Transverse colon (tissue), 4 donors: Measurements from ENCODE around the gene NR4A3.

ENCODE experiments used
- EP300 ChIP-seq: sonication (generic); formaldehyde crosslinking; IDR thresholded peaks from one replicate; pipeline ENCODE4 v1.6.1; 2017; ENCODE audit warnings: antibody characterized with exemption, low read depth
- POLR2AphosphoS5 ChIP-seq, 3 donors: sonication (generic); formaldehyde crosslinking; IDR thresholded peaks; one replicate each; pipeline ENCODE4 v1.6.1; 2016; ENCODE audit warnings: antibody characterized with exemption in 3 of 3
- TF ChIP-seq, protein P1 (sequence below), 5 experiments: fragments of 200-600 bp in 3 of 5; fragments of 450-650 bp in 2 of 5; sonication (generic) in 3 of 5; IDR thresholded peaks; 1 replicate in 2 of 5; 2 replicates in 3 of 5; pipeline ENCODE4 v1.5.1; 2016 to 2017; ENCODE audit warnings: antibody characterized with exemption in 5 of 5, inconsistent platforms in 3 of 5, mild to moderate bottlenecking in 2 of 5, moderate library complexity in 1 of 5

DNA sequence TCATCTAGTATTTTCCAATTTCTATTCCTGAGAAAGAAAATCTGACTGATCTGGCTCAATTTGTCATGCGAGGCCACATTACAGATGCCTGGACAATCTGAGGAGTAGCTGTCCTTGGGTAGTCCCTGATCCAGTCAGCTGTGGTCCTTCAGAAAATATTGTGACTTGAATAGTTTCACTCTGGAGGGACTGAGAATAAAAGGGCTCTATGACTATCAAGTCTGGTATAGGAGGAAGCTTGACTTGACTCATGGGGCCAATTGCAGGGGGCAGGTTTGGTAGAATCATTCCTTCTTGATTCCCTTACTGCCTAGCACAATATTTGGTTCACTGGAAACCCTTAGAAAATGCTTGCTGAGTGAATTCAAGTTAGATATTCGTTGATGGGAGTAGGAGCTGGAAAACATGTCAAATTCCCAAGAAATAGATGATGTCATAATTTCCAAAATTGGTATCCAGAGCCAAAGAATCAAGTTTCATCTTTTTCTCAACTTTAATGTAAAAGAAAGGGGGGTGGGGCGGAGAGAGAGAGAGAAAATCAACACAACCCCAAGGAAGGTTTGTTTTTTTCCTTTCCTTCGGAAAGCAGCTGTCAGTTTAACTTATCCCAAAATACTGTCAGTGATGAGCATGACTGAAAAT lies 52.4 kb downstream of the NR4A3 start:
- TF ChIP-seq, protein P1, sequence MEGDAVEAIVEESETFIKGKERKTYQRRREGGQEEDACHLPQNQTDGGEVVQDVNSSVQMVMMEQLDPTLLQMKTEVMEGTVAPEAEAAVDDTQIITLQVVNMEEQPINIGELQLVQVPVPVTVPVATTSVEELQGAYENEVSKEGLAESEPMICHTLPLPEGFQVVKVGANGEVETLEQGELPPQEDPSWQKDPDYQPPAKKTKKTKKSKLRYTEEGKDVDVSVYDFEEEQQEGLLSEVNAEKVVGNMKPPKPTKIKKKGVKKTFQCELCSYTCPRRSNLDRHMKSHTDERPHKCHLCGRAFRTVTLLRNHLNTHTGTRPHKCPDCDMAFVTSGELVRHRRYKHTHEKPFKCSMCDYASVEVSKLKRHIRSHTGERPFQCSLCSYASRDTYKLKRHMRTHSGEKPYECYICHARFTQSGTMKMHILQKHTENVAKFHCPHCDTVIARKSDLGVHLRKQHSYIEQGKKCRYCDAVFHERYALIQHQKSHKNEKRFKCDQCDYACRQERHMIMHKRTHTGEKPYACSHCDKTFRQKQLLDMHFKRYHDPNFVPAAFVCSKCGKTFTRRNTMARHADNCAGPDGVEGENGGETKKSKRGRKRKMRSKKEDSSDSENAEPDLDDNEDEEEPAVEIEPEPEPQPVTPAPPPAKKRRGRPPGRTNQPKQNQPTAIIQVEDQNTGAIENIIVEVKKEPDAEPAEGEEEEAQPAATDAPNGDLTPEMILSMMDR (IDR thresholded peaks at IDR 0.05), result no peak
- TF ChIP-seq EP300 (no peak), POLR2AphosphoS5 (IDR thresholded peaks at IDR 0.05) (no peak)
